Right lobe of liver (tissue), 4 donors: ENCODE data around the gene SLC13A1.

Experiments used
- POLR2A ChIP-seq: fragments of 450-650 bp; IDR thresholded peaks from one replicate; pipeline ENCODE4 v1.6.1; 2017; ENCODE audit warnings: antibody characterized with exemption, mild to moderate bottlenecking
- TF ChIP-seq, protein P1 (sequence below), 4 donors: fragments of 200-600 bp in 3 of 4; fragments of 450-650 bp in 1 of 4; IDR thresholded peaks; one replicate each; pipeline versions ENCODE4 v1.5.1 to v1.8.0; 2016 to 2022; ENCODE audit warnings: antibody characterized with exemption in 4 of 4, mild to moderate bottlenecking in 2 of 4
- donor health status: DM: no; HTN: no; CAD: no.
- donor health status: DM: no; HTN: no; CAD: no.
- donor health status: DM: no; HTN: yes; CAD: no.

DNA sequence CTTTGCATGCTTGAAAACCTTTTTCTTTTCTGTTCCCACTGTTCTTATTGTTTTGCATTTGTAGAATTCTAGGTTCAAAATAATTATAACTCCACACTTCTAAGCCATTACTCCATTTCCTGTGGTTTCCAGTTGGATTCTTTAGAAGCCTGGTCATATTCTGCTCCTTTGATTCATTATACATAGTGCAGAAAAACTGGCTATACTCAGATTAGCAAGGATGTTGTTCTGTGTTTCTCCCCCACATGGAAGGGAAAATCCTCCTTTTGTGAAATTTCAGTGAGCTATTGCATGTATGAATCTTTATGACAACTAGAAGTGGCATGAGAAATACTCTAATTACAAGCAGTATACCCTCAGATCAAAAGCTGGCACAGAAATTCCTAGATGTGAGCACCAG is 79.5 kb downstream of the SLC13A1 start:
- TF ChIP-seq, protein P1, sequence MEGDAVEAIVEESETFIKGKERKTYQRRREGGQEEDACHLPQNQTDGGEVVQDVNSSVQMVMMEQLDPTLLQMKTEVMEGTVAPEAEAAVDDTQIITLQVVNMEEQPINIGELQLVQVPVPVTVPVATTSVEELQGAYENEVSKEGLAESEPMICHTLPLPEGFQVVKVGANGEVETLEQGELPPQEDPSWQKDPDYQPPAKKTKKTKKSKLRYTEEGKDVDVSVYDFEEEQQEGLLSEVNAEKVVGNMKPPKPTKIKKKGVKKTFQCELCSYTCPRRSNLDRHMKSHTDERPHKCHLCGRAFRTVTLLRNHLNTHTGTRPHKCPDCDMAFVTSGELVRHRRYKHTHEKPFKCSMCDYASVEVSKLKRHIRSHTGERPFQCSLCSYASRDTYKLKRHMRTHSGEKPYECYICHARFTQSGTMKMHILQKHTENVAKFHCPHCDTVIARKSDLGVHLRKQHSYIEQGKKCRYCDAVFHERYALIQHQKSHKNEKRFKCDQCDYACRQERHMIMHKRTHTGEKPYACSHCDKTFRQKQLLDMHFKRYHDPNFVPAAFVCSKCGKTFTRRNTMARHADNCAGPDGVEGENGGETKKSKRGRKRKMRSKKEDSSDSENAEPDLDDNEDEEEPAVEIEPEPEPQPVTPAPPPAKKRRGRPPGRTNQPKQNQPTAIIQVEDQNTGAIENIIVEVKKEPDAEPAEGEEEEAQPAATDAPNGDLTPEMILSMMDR (IDR thresholded peaks at IDR 0.05), result no peak
- no peak for TF ChIP-seq POLR2A
